ENCODE data around the gene TSNAX. TPM values are rescaled to one million over a fixed set of nuclear protein-coding genes. Genes with fewer than 3 reads are reported as not detected.
"Not testable (repeated sequence)": the region's sequence is repeated elsewhere in the genome, so short reads cannot be mapped to it uniquely, and the experiment has no call there.

The TSNAX gene
- total RNA-seq, 2 donors from 2014 or later, result 41.4 to 42.7 TPM

- intact Hi-C loops (cut with DNase I), result loop anchor here in 1 of 2 donors (10.0 kb wide), 1 partner anchor 217 kb away; no protein-coding TSS in a partner anchor
- DNase-seq (ENCODE audit: low spot score), result no peak
Measured at GRCh38 chr1:231591466-231591865, 63.0 kb downstream of the TSNAX start.

- intact Hi-C loops (cut with DNase I), result loop anchor here in 1 of 2 donors (10.0 kb wide), 1 partner anchor 218 kb away; no protein-coding TSS in a partner anchor
- no peak for DNase-seq (ENCODE audit: low spot score)
Measured at GRCh38 chr1:231592809-231593208, 64.3 kb downstream of the TSNAX start.

GRCh38 chr1:231593264-231593663 lies 64.8 kb downstream of the TSNAX start:
- not testable (repeated sequence) for DNase-seq (ENCODE audit: low spot score)
- intact Hi-C loops (cut with DNase I), result loop anchor here in 1 of 2 donors (10.0 kb wide), 1 partner anchor 218 kb away; no protein-coding TSS in a partner anchor

GRCh38 chr1:231594123-231594522 lies 65.7 kb downstream of the TSNAX start:
- DNase-seq (ENCODE audit: low spot score), result no peak
- intact Hi-C loops (cut with DNase I), result loop anchor here in 1 of 2 donors (10.0 kb wide), 1 partner anchor 219 kb away; no protein-coding TSS in a partner anchor

GRCh38 chr1:231594749-231595148 lies 66.3 kb downstream of the TSNAX start:
- no peak for DNase-seq (ENCODE audit: low spot score)
- intact Hi-C loops (cut with DNase I), result loop anchor here (5.0 to 10.0 kb wide), 2 partner anchors 220 to 232 kb away; no protein-coding TSS in a partner anchor

- intact Hi-C loops (cut with DNase I), result loop anchor here (5.0 to 10.0 kb wide), 2 partner anchors 222 to 234 kb away; no protein-coding TSS in a partner anchor
- DNase-seq (ENCODE audit: low spot score), result no peak
Measured at GRCh38 chr1:231596337-231596791, 67.9 kb downstream of the TSNAX start.

- DNase-seq (ENCODE audit: low spot score), result no peak
Measured at GRCh38 chr1:231597971-231598370, 69.5 kb downstream of the TSNAX start.

GRCh38 chr1:231600458-231600976 lies 72.0 kb downstream of the TSNAX start:
- no peak for DNase-seq (ENCODE audit: low spot score)
- intact Hi-C loops (cut with DNase I), result loop anchor here in 1 of 2 donors (10.0 kb wide), 1 partner anchor 246 kb away; no protein-coding TSS in a partner anchor

More at GRCh38 chr1:231597971-231598370, 69.5 kb downstream of the TSNAX start:
- intact Hi-C loops (cut with DNase I), result loop anchor here (5.0 to 10.0 kb wide), 2 partner anchors 223 to 236 kb away; no protein-coding TSS in a partner anchor

- DNase-seq (ENCODE audit: low spot score), result no peak
- intact Hi-C loops (cut with DNase I), result loop anchor here in 1 of 2 donors (10.0 kb wide), 1 partner anchor 247 kb away; no protein-coding TSS in a partner anchor
Measured at GRCh38 chr1:231601824-231602672, 73.6 kb downstream of the TSNAX start.

- DNase-seq (ENCODE audit: low spot score), result no peak
- intact Hi-C loops (cut with DNase I), result loop anchor here in 1 of 2 donors (10.0 kb wide), 1 partner anchor 248 kb away; no protein-coding TSS in a partner anchor
Measured at GRCh38 chr1:231602673-231602984, 74.2 kb downstream of the TSNAX start.

GRCh38 chr1:231603598-231604275 lies 75.3 kb downstream of the TSNAX start:
- DNase-seq (ENCODE audit: low spot score), result no peak
- intact Hi-C loops (cut with DNase I), result loop anchor here in 1 of 2 donors (10.0 kb wide), 1 partner anchor 249 kb away; no protein-coding TSS in a partner anchor

GRCh38 chr1:231604276-231604621 lies 75.8 kb downstream of the TSNAX start:
- no peak for DNase-seq (ENCODE audit: low spot score)
- intact Hi-C loops (cut with DNase I), result loop anchor here in 1 of 2 donors (10.0 kb wide), 1 partner anchor 249 kb away; no protein-coding TSS in a partner anchor

GRCh38 chr1:231605149-231606100 lies 77.0 kb downstream of the TSNAX start:
- intact Hi-C loops (cut with DNase I), result loop anchor here in 1 of 2 donors (10.0 kb wide), 1 partner anchor 251 kb away; no protein-coding TSS in a partner anchor
- no peak for DNase-seq (ENCODE audit: low spot score)

- intact Hi-C loops (cut with DNase I), result loop anchor here in 1 of 2 donors (10.0 kb wide), 1 partner anchor 252 kb away; no protein-coding TSS in a partner anchor
Measured at GRCh38 chr1:231606712-231607111, 78.2 kb downstream of the TSNAX start.

GRCh38 chr1:231610388-231610787 lies 81.9 kb downstream of the TSNAX start:
- intact Hi-C loops (cut with DNase I), result no loop called here
- DNase-seq (ENCODE audit: low spot score), result no peak

More at GRCh38 chr1:231606712-231607111, 78.2 kb downstream of the TSNAX start:
- no peak for DNase-seq (ENCODE audit: low spot score)

GRCh38 chr1:231611111-231611510 lies 82.6 kb downstream of the TSNAX start:
- intact Hi-C loops (cut with DNase I), result no loop called here
- no peak for DNase-seq (ENCODE audit: low spot score)

- intact Hi-C loops (cut with DNase I), result no loop called here
- DNase-seq (ENCODE audit: low spot score), result no peak
Measured at GRCh38 chr1:231611851-231612250, 83.4 kb downstream of the TSNAX start.
